ENCODE measurements around the gene ACVR1C. TPM values are rescaled to one million over a fixed set of nuclear protein-coding genes. Genes with fewer than 3 reads are reported as not detected.

Gene ACVR1C
- total and polyA plus RNA-seq, 7 donors = 0.13 to 1.9 (median 1.1) TPM

GRCh38 chr2:157489983-157490382 lies 138.7 kb downstream of the ACVR1C start:
- WGBS, 3 donors = 60 to 67% (median 67%) methylated on average over 1 of the region's 1 CpG
- no peak for TF ChIP-seq CTCF (IDR thresholded peaks at IDR 0.05)

GRCh38 chr2:157488877-157489276 lies 139.8 kb downstream of the ACVR1C start:
- H3K4me3 ChIP-seq = no peak overlapping the region
- no peaks in the 10 kb centered on the region for H3K9me3 ChIP-seq
- no peak overlapping the region for H3K27ac ChIP-seq
- no peaks in the 10 kb centered on the region for H3K27me3 ChIP-seq (ENCODE audit: insufficient read depth in 3 of 3, low read length in 2 of 3)
- no peak for ATAC-seq
- no peak for TF ChIP-seq CTCF (IDR thresholded peaks at IDR 0.05)
- no peak for DNase-seq
- H3K36me3 ChIP-seq (ENCODE audit: insufficient read depth in 1 of 2, low read depth in 1 of 2) = no peaks in the 10 kb centered on the region
- 58 to 70% (median 66%) methylated on average over 3 of the region's 3 CpGs for WGBS, 3 donors
- intact Hi-C loops (cut with DNase I) = no loop called here
- no peaks in the 10 kb centered on the region for H3K4me1 ChIP-seq

More at GRCh38 chr2:157489983-157490382, 138.7 kb downstream of the ACVR1C start:
- Histone ChIP-seq H3K4me3 (no peak overlapping the region), H3K27ac (no peak overlapping the region), H3K9me3 (no peaks in the 10 kb centered on the region), H3K27me3 (ENCODE audit: insufficient read depth in 3 of 3, low read length in 2 of 3) (no peaks in the 10 kb centered on the region), H3K4me1 (no peaks in the 10 kb centered on the region), H3K36me3 (ENCODE audit: insufficient read depth in 1 of 2, low read depth in 1 of 2) (no peaks in the 10 kb centered on the region)
- no peak for ATAC-seq
- intact Hi-C loops (cut with DNase I) = loop anchor here in 1 of 2 donors (5.0 kb wide), 3 partner anchors 282 to 1262 kb away; no protein-coding TSS in a partner anchor
- DNase-seq = no peak

- Histone ChIP-seq H3K4me3 (no peak overlapping the region), H3K36me3 (ENCODE audit: insufficient read depth in 1 of 2, low read depth in 1 of 2) (no peaks in the 10 kb centered on the region), H3K4me1 (no peaks in the 10 kb centered on the region), H3K27me3 (ENCODE audit: insufficient read depth in 3 of 3, low read length in 2 of 3) (no peaks in the 10 kb centered on the region), H3K27ac (no peak overlapping the region), H3K9me3 (no peaks in the 10 kb centered on the region)
- ATAC-seq (no peak), DNase-seq (no peak)
- TF ChIP-seq CTCF (IDR thresholded peaks at IDR 0.05) = no peak
- intact Hi-C loops (cut with DNase I) = no loop called here
- 66 to 71% (median 68%) methylated on average over 3 of the region's 3 CpGs for WGBS, 3 donors
These were observed 140.9 kb downstream of the ACVR1C start for GRCh38 chr2:157487747-157488146.

GRCh38 chr2:157487271-157487610 lies 141.4 kb downstream of the ACVR1C start:
- no peak for ATAC-seq
- H3K27me3 ChIP-seq (ENCODE audit: insufficient read depth in 3 of 3, low read length in 2 of 3) = no peaks in the 10 kb centered on the region

More at GRCh38 chr2:157487271-157487610, 141.4 kb downstream of the ACVR1C start:
- Histone ChIP-seq H3K36me3 (ENCODE audit: insufficient read depth in 1 of 2, low read depth in 1 of 2) (no peaks in the 10 kb centered on the region), H3K27ac (no peak overlapping the region), H3K9me3 (no peaks in the 10 kb centered on the region), H3K4me1 (no peaks in the 10 kb centered on the region), H3K4me3 (no peak overlapping the region)
- intact Hi-C loops (cut with DNase I) = no loop called here
- TF ChIP-seq CTCF (IDR thresholded peaks at IDR 0.05) = no peak
- DNase-seq = no peak
- WGBS, 3 donors = 64 to 78% (median 74%) methylated on average over 1 of the region's 1 CpG
